HCT116 (cell line): Measurements from ENCODE around the gene RETSAT. TPM values are rescaled to one million over a fixed set of nuclear protein-coding genes. Genes with fewer than 3 reads are reported as not detected.

ENCODE experiments used
- ATAC-seq: fragments of 200-7000 bp; cut with Tn5 transposase; 2 replicates; pipeline ENCODE4 v1.9.1; 2020; ENCODE audit warnings: mild to moderate bottlenecking, moderate library complexity
- BruUV-seq: library from RNA; stranded (reverse); fragments of 400-500 nt; replicated peaks from 2 replicates; lab custom pipeline; 2021; lab: Mats Ljungman, UMichigan
- CTCF ChIA-PET: fragments of 300-600 bp; sonication (Branson Sonifier 250); formaldehyde crosslinking; loops from one replicate; lab custom pipeline; 2021; ENCODE audit warnings: antibody characterized with exemption; lab: Charles Lee
- POLR2A ChIA-PET: fragments of 300-600, 350-600 bp; sonication (Branson Sonifier 250); formaldehyde crosslinking; loops from one replicate; lab custom pipeline; 2021; ENCODE audit warnings: antibody characterized with exemption; lab: Charles Lee
- RAD21 ChIA-PET, 2 experiments: fragments of 300-600 bp; sonication (Branson Sonifier 250); formaldehyde crosslinking; loops; one replicate each; lab custom pipeline; 2023; ENCODE audit warnings: low total read pairs in 2 of 2; ENCODE audit not compliant: uncharacterized antibody in 2 of 2, unreplicated experiment in 2 of 2, low non-redundant PET in 1 of 2; lab: Charles Lee
- DNase-seq: peaks from one replicate; pipeline ENCODE4 v3.0.0-alpha.2; 2010; ENCODE audit warnings: low read depth, low spot score
- H2AFZ ChIP-seq: fragments of 200-600 bp; shearing (Covaris generic), sonication (generic); 2 replicates; pipeline ENCODE4 v1.6.1; 2017; ENCODE audit warnings: low read depth, mixed run types, mixed read lengths, antibody characterized with exemption, low read length; ENCODE audit not compliant: poor library complexity, severe bottlenecking
- H3K27ac ChIP-seq: 2 replicates; pipeline ENCODE4 v1.5.1; 2012; ENCODE audit warnings: low read depth, low read length
- H3K27me3 ChIP-seq: fragments of 200-600 bp; sonication (generic); 2 replicates; pipeline ENCODE4 v1.6.1; 2016; ENCODE audit warnings: mixed run types, low read length, mixed read lengths; ENCODE audit not compliant: insufficient read depth
- H3K36me3 ChIP-seq, 2 experiments: fragments of 200-500 bp in 1 of 2; fragments of 200-600 bp in 1 of 2; sonication (Bioruptor generic) in 1 of 2; sonication (generic) in 1 of 2; 2 replicates each; pipeline versions ENCODE4 v1.5.1 to v1.6.1; 2014 to 2016; ENCODE audit warnings: low read length in 2 of 2, inconsistent platforms in 1 of 2, mixed read lengths in 1 of 2, mixed run types in 1 of 2; ENCODE audit not compliant: insufficient read depth in 2 of 2, control insufficient read depth in 1 of 2
- H3K4me1 ChIP-seq, 2 experiments: fragments of 200-600 bp in 1 of 2; sonication (generic) in 1 of 2; 2 replicates each; pipeline versions ENCODE4 v1.5.1 to v1.6.1; 2012 to 2017; ENCODE audit warnings: low read length in 2 of 2, inconsistent platforms in 1 of 2, mild to moderate bottlenecking in 1 of 2, mixed read lengths in 1 of 2, mixed run types in 1 of 2, moderate library complexity in 1 of 2; ENCODE audit not compliant: insufficient read depth in 2 of 2, control insufficient read depth in 1 of 2
- H3K4me2 ChIP-seq: fragments of 200-600 bp; sonication (generic); 2 replicates; pipeline ENCODE4 v1.6.1; 2017; ENCODE audit warnings: mixed run types, low read length, mixed read lengths
- H3K4me3 ChIP-seq, 2 experiments: fragments of 200-600 bp in 1 of 2; sonication (generic) in 1 of 2; replicated peaks in 1 of 2; 2 replicates each; pipeline ENCODE4 v1.5.1; 2011 to 2016; ENCODE audit warnings: low read length in 2 of 2, control low read depth in 1 of 2, low read depth in 1 of 2, mild to moderate bottlenecking in 1 of 2, mixed read lengths in 1 of 2, mixed run types in 1 of 2
- H3K79me2 ChIP-seq: fragments of 200-600 bp; sonication (generic); 2 replicates; pipeline ENCODE4 v1.6.1; 2017; ENCODE audit warnings: mild to moderate bottlenecking, mixed run types, low read length, moderate library complexity, mixed read lengths; ENCODE audit not compliant: insufficient read depth
- H3K9ac ChIP-seq: fragments of 200-600 bp; sonication (generic); 2 replicates; pipeline ENCODE4 v1.6.1; 2016; ENCODE audit warnings: low read length, mixed read lengths
- H3K9me2 ChIP-seq: fragments of 200-600 bp; sonication (generic), shearing (Covaris generic); 2 replicates; pipeline ENCODE4 v1.6.1; 2017; ENCODE audit warnings: mixed run types, mild to moderate bottlenecking, moderate library complexity; ENCODE audit not compliant: insufficient read depth
- H3K9me3 ChIP-seq, 2 experiments: fragments of 200-500 bp in 1 of 2; fragments of 200-600 bp in 1 of 2; sonication (Bioruptor generic) in 1 of 2; sonication (generic) in 1 of 2; 2 replicates each; pipeline ENCODE4 v1.6.1; 2014 to 2017; ENCODE audit warnings: low read length in 2 of 2, mixed read lengths in 2 of 2, inconsistent platforms in 1 of 2, low read depth in 1 of 2, mild to moderate bottlenecking in 1 of 2, mixed run types in 1 of 2, moderate library complexity in 1 of 2; ENCODE audit not compliant: control insufficient read depth in 1 of 2, insufficient read depth in 1 of 2
- H4K20me1 ChIP-seq: fragments of 200-600 bp; sonication (generic), shearing (Covaris generic); 2 replicates; pipeline ENCODE4 v1.6.1; 2017; ENCODE audit warnings: mixed run types, mild to moderate bottlenecking, moderate library complexity; ENCODE audit not compliant: insufficient read depth
- ATF3 ChIP-seq: IDR thresholded peaks from 2 replicates; pipeline ENCODE4 v1.6.1; 2012
- CBX3 ChIP-seq: IDR thresholded peaks from 2 replicates; pipeline ENCODE4 v1.6.1; 2012; ENCODE audit warnings: low read depth
- EZH2 ChIP-seq: fragments of 200-600 bp; sonication (generic); IDR thresholded peaks from 2 replicates; pipeline ENCODE4 v1.6.1; 2017; ENCODE audit warnings: antibody characterized with exemption, mixed run types
- EZH2phosphoT487 ChIP-seq: fragments of 200-600 bp; IDR thresholded peaks from 2 replicates; pipeline ENCODE4 v1.6.1; 2018; ENCODE audit warnings: antibody characterized with exemption, borderline replicate concordance
- JUND ChIP-seq: IDR thresholded peaks from 2 replicates; pipeline ENCODE4 v1.6.1; 2012
- MAX ChIP-seq: IDR thresholded peaks from 2 replicates; pipeline ENCODE4 v1.6.1; 2012
- TCF7L2 ChIP-seq: IDR thresholded peaks from 2 replicates; pipeline ENCODE4 v1.7.0; 2011; ENCODE audit warnings: borderline replicate concordance, inconsistent platforms; ENCODE audit not compliant: insufficient read depth, insufficient read length; ENCODE audit errors: extremely low read depth
- YY1 ChIP-seq: IDR thresholded peaks from 2 replicates; pipeline ENCODE4 v1.6.1; 2011; ENCODE audit warnings: low read length, low read depth, moderate library complexity, mild to moderate bottlenecking; ENCODE audit not compliant: insufficient replicate concordance; ENCODE audit errors: extremely low read depth
- ZBTB33 ChIP-seq: IDR thresholded peaks from 2 replicates; pipeline ENCODE4 v1.6.1; 2011; ENCODE audit warnings: mild to moderate bottlenecking, low read length, moderate library complexity; ENCODE audit not compliant: insufficient replicate concordance; ENCODE audit errors: extremely low read depth
- ZNF274 ChIP-seq: fragments of 200-500 bp; sonication (Bioruptor generic); IDR thresholded peaks from 2 replicates; pipeline ENCODE4 v1.6.1; 2014; ENCODE audit warnings: mild to moderate bottlenecking, low read depth, low read length, inconsistent platforms
- intact Hi-C: fragments of 100-400 bp; cut with micrococcal nuclease; formaldehyde crosslinking; loops from 2 replicates; pipeline ENCODE4 v1.10.0; 2022
- total RNA-seq: library from RNA; stranded (reverse); gene quantifications from one replicate; pipeline ENCODE4 v1.2.1, GENCODE V29; 2021; ENCODE audit not compliant: unreplicated experiment
- TF ChIP-seq, protein P1 (sequence below), 3 experiments: fragments of 200-600 bp in 1 of 3; sonication (generic) in 1 of 3; IDR thresholded peaks in 2 of 3; conservative IDR thresholded peaks in 1 of 3; 2 replicates each; pipeline ENCODE4 v1.5.1; 2012 to 2017; ENCODE audit warnings: low read depth in 2 of 3, low read length in 2 of 3, antibody characterized with exemption in 1 of 3, borderline replicate concordance in 1 of 3, control low read depth in 1 of 3, mild to moderate bottlenecking in 1 of 3, mixed read lengths in 1 of 3, mixed run types in 1 of 3, moderate library complexity in 1 of 3; ENCODE audit not compliant: insufficient read depth in 1 of 3

RETSAT gene
- total RNA-seq, 1 experiment from 2014 or later, result 59.7 TPM

DNA sequence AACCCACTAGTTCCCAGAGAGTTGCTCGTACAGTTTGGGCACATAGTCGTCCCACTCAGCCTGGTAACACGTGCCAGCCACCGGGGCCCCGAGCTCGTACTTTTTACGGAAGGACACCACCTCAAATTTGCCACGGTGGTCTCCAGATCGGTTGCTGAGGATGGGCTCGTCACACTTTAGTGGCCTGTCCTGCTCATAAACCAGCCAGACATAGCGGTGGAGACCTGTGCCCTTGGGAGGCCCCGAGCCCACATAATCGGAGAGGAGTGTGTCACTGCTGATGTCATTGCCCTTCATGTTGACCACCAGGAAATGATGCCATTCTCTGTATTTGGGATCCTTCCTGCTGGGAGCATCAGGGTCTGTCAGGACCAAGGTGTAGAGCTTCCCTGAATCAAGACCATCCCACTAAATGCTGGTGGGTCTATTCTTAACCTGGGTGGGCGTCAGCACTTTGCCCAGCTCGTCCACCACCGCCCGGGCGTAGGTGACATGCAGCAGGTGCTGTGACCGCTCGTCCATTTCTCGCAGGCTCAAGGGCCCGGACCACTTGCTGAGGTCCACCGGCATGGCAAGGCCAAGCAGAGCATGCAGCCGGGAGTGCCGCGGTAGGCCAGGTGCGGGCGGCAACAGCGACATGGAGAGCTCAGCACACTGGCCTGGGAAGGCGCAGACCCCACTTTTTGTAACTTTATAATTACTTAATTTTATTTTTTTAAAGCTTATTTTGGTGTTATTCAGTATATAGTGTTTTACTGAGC lies 12.9 kb downstream of the RETSAT start (continued):
- TF ChIP-seq, protein P1, sequence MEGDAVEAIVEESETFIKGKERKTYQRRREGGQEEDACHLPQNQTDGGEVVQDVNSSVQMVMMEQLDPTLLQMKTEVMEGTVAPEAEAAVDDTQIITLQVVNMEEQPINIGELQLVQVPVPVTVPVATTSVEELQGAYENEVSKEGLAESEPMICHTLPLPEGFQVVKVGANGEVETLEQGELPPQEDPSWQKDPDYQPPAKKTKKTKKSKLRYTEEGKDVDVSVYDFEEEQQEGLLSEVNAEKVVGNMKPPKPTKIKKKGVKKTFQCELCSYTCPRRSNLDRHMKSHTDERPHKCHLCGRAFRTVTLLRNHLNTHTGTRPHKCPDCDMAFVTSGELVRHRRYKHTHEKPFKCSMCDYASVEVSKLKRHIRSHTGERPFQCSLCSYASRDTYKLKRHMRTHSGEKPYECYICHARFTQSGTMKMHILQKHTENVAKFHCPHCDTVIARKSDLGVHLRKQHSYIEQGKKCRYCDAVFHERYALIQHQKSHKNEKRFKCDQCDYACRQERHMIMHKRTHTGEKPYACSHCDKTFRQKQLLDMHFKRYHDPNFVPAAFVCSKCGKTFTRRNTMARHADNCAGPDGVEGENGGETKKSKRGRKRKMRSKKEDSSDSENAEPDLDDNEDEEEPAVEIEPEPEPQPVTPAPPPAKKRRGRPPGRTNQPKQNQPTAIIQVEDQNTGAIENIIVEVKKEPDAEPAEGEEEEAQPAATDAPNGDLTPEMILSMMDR (IDR thresholded peaks at IDR 0.05 in 2 of 3, conservative IDR thresholded peaks at IDR 0.05 in 1 of 3; ENCODE audit: borderline replicate concordance in 1 of 3, insufficient read depth in 1 of 3, low read depth in 2 of 3, low read length in 2 of 3), result no peak
- TF ChIP-seq CBX3 (no peak), TCF7L2 (no peak)

- H3K9me2 ChIP-seq, result no peaks in the 10 kb centered on the region
- H3K4me3 ChIP-seq, result no peak overlapping the region
- H3K27me3 ChIP-seq, result no peaks in the 10 kb centered on the region
- no peak overlapping the region for H3K4me2 ChIP-seq
- RAD21 ChIA-PET, result no interaction called here
- CTCF ChIA-PET, result no interaction called here
- no peaks in the 10 kb centered on the region for H3K4me1 ChIP-seq
- H3K9ac ChIP-seq, result no peak overlapping the region
- no peak for ATAC-seq
- H3K79me2 ChIP-seq, result no peaks in the 10 kb centered on the region
- TF ChIP-seq TCF7L2 (no peak), MAX (no peak), EZH2phosphoT487 (no peak), ATF3 (no peak), JUND (no peak), ZNF274 (no peak), YY1 (no peak), CBX3 (no peak), EZH2 (no peak), ZBTB33 (no peak)
- peaks cover under 1 to 2% of the 10 kb centered on the region in 2 experiments; a peak in 2 of 4 replicates for H3K36me3 ChIP-seq
- intact Hi-C loops, result no loop called here
- no peaks in the 10 kb centered on the region for H3K9me3 ChIP-seq
- no peak overlapping the region for H3K27ac ChIP-seq
- POLR2A ChIA-PET, result interaction anchor here (2.1 kb wide), 1 partner anchor 12 kb away, joined by 4 read pairs; the partner anchor contains the start of gene TGOLN2
- H4K20me1 ChIP-seq, result no peaks in the 10 kb centered on the region
- no peak for DNase-seq
- BruUV-seq, result no TSS peak
- no peak overlapping the region for H2AFZ ChIP-seq
Measured at GRCh38 chr2:85340034-85340892, 14.1 kb downstream of the RETSAT start.
